OCI-LY3 (cell line): ENCODE measurements around the gene GPR160.

ENCODE experiments used
- H2AFZ ChIP-seq: fragments of 200-600, 300-600 bp; shearing (Covaris generic); 2 replicates; pipeline ENCODE4 v1.6.0; 2014; ENCODE audit warnings: antibody characterized with exemption, low read depth, low read length
- H3K27ac ChIP-seq: fragments of 200-600, 300-600 bp; sonication (generic); 2 replicates; pipeline ENCODE4 v1.5.1; 2014; ENCODE audit warnings: mild to moderate bottlenecking, low read length, moderate library complexity, mixed read lengths
- H3K27me3 ChIP-seq: fragments of 200-600, 300-600 bp; sonication (generic); 2 replicates; pipeline ENCODE4 v1.6.1; 2014; ENCODE audit warnings: low read depth, low read length, mixed read lengths
- H3K36me3 ChIP-seq: fragments of 200-600, 300-600 bp; sonication (generic); replicated peaks from 2 replicates; pipeline ENCODE3; 2014; ENCODE audit warnings: low read depth, low read length, mixed read lengths
- H3K4me1 ChIP-seq: fragments of 300-600, 200-600 bp; sonication (generic); 2 replicates; pipeline ENCODE4 v1.6.1; 2014; ENCODE audit warnings: low read length, mixed read lengths
- H3K4me2 ChIP-seq: fragments of 200-600, 300-600 bp; sonication (generic); 2 replicates; pipeline ENCODE4 v1.6.1; 2014; ENCODE audit warnings: low read length, mixed read lengths
- H3K4me3 ChIP-seq: fragments of 300-600, 200-600 bp; sonication (generic); 2 replicates; pipeline ENCODE4 v1.5.1; 2014; ENCODE audit warnings: antibody characterized with exemption, mild to moderate bottlenecking, low read length, moderate library complexity
- H3K79me2 ChIP-seq: fragments of 300-600, 200-600 bp; shearing (Covaris generic); 2 replicates; pipeline ENCODE4 v1.6.1; 2014; ENCODE audit warnings: mild to moderate bottlenecking, low read length, mixed read lengths
- H3K9ac ChIP-seq: fragments of 300-600, 200-600 bp; shearing (Covaris generic); 2 replicates; pipeline ENCODE4 v1.6.0; 2014; ENCODE audit warnings: mild to moderate bottlenecking, low read length, moderate library complexity
- H3K9me3 ChIP-seq: fragments of 200-600, 300-600 bp; shearing (Covaris generic); 2 replicates; pipeline ENCODE4 v1.6.1; 2014; ENCODE audit warnings: low read length, mixed read lengths; ENCODE audit not compliant: insufficient read depth
- H4K20me1 ChIP-seq: fragments of 200-600, 300-600 bp; sonication (generic); 2 replicates; pipeline ENCODE4 v1.6.1; 2016; ENCODE audit warnings: low read length, mixed read lengths; ENCODE audit not compliant: insufficient read depth
- CTCF ChIP-seq: fragments of 200-600, 300-600 bp; sonication (generic); IDR thresholded peaks from 2 replicates; pipeline ENCODE4 v1.5.1; 2014; ENCODE audit warnings: antibody characterized with exemption, low read length, low read depth
- EZH2phosphoT487 ChIP-seq: fragments of 200-600 bp; shearing (Covaris generic); IDR thresholded peaks from 2 replicates; pipeline ENCODE4 v1.6.1; 2018; ENCODE audit warnings: antibody characterized with exemption, mixed run types, low read depth

The GPR160 gene

GRCh38 chr3:170098753-170099152 lies 61.0 kb downstream of the GPR160 start:
- no peak overlapping the region for H3K4me2 ChIP-seq
- H2AFZ ChIP-seq, result no peak overlapping the region
- H3K36me3 ChIP-seq, result peaks cover 69% of the 10 kb centered on the region
- H4K20me1 ChIP-seq, result 0 out of 2 replicates have a peak, but pooled peaks cover 3% of the 10 kb centered on the region
- H3K9ac ChIP-seq, result no peak overlapping the region
- H3K4me1 ChIP-seq, result no peaks in the 10 kb centered on the region
- no peak overlapping the region for H3K27ac ChIP-seq
- H3K9me3 ChIP-seq, result no peaks in the 10 kb centered on the region
- no peak overlapping the region for H3K4me3 ChIP-seq
- no peak for TF ChIP-seq EZH2phosphoT487
- TF ChIP-seq CTCF, result no peak
- no peaks in the 10 kb centered on the region for H3K27me3 ChIP-seq
- no peaks in the 10 kb centered on the region for H3K79me2 ChIP-seq

- Histone ChIP-seq H3K27me3 (no peaks in the 10 kb centered on the region), H3K36me3 (peaks cover 48% of the 10 kb centered on the region), H3K9me3 (no peaks in the 10 kb centered on the region), H3K27ac (no peak overlapping the region), H3K4me1 (no peaks in the 10 kb centered on the region), H3K79me2 (no peaks in the 10 kb centered on the region), H3K4me2 (no peak overlapping the region), H3K9ac (no peak overlapping the region), H3K4me3 (no peak overlapping the region), H4K20me1 (0 out of 2 replicates have a peak, but pooled peaks cover 3% of the 10 kb centered on the region), H2AFZ (no peak overlapping the region)
- TF ChIP-seq EZH2phosphoT487 (no peak), CTCF (no peak)
Measured at GRCh38 chr3:170100944-170101343, 63.1 kb downstream of the GPR160 start.

GRCh38 chr3:170102431-170102830 lies 64.6 kb downstream of the GPR160 start:
- no peaks in the 10 kb centered on the region for H3K9me3 ChIP-seq

GRCh38 chr3:170107941-170108340 lies 70.1 kb downstream of the GPR160 start:
- H3K9ac ChIP-seq, result no peak overlapping the region
- no peak overlapping the region for H3K4me2 ChIP-seq
- no peaks in the 10 kb centered on the region for H3K79me2 ChIP-seq
- H3K27me3 ChIP-seq, result no peaks in the 10 kb centered on the region
- H3K36me3 ChIP-seq, result peaks cover 25% of the 10 kb centered on the region
- peaks cover 7% of the 10 kb centered on the region; the same call in 1 of the 2 replicates for H4K20me1 ChIP-seq
- H2AFZ ChIP-seq, result no peak overlapping the region
- no peak for TF ChIP-seq CTCF
- no peak for TF ChIP-seq EZH2phosphoT487
- H3K27ac ChIP-seq, result no peak overlapping the region
- no peak overlapping the region for H3K4me3 ChIP-seq
- H3K4me1 ChIP-seq, result no peaks in the 10 kb centered on the region
- H3K9me3 ChIP-seq, result no peaks in the 10 kb centered on the region

More at GRCh38 chr3:170102431-170102830, 64.6 kb downstream of the GPR160 start:
- Histone ChIP-seq H3K27me3 (no peaks in the 10 kb centered on the region), H3K27ac (no peak overlapping the region), H4K20me1 (0 out of 2 replicates have a peak, but pooled peaks cover 3% of the 10 kb centered on the region), H3K4me2 (no peak overlapping the region), H3K79me2 (no peaks in the 10 kb centered on the region), H3K4me1 (no peaks in the 10 kb centered on the region), H3K36me3 (peaks cover 43% of the 10 kb centered on the region), H3K9ac (no peak overlapping the region), H3K4me3 (no peak overlapping the region), H2AFZ (no peak overlapping the region)
- no peak for TF ChIP-seq EZH2phosphoT487
- no peak for TF ChIP-seq CTCF
